ENCODE results near the gene SULT1B1.

- TF ChIP-seq POLR2A (IDR thresholded peaks at IDR 0.05) (no peak), CTCF (IDR thresholded peaks at IDR 0.05) (no peak), POLR2AphosphoS5 (IDR thresholded peaks at IDR 0.05) (no peak)
Observed at GRCh38 chr4:69697536-69698242, 62.7 kb downstream of the SULT1B1 start.

All from breast epithelium (tissue), 3 donors.